Fibroblast of lung (primary cell): ENCODE measurements around the gene HIP1. TPM values are rescaled to one million over a fixed set of nuclear protein-coding genes. Genes with fewer than 3 reads are reported as not detected.

Experiments used
- DNase-seq, 2 donors: peaks; one replicate each; pipeline versions ENCODE4 v3.0.0 to v3.0.0-alpha.2; 2010; ENCODE audit warnings: low read depth in 2 of 2
- H2AFZ ChIP-seq: 2 replicates; pipeline ENCODE4 v1.5.1; 2012; ENCODE audit warnings: low read length, control low read depth, inconsistent platforms
- H3K27ac ChIP-seq: 2 replicates; pipeline ENCODE4 v1.5.1; 2011; ENCODE audit warnings: low read length, control low read depth; ENCODE audit not compliant: insufficient read depth
- H3K27me3 ChIP-seq: 2 replicates; pipeline ENCODE4 v1.5.1; 2011; ENCODE audit warnings: mild to moderate bottlenecking, low read length; ENCODE audit not compliant: control insufficient read depth, insufficient read depth
- H3K36me3 ChIP-seq: 2 replicates; pipeline ENCODE4 v1.5.1; 2011; ENCODE audit warnings: low read length; ENCODE audit not compliant: control insufficient read depth, insufficient read depth
- H3K4me1 ChIP-seq: 2 replicates; pipeline ENCODE4 v1.5.1; 2011; ENCODE audit warnings: low read length; ENCODE audit not compliant: control insufficient read depth, insufficient read depth; ENCODE audit errors: extremely low read depth
- H3K4me2 ChIP-seq: 2 replicates; pipeline ENCODE4 v1.5.1; 2011; ENCODE audit warnings: low read length, control low read depth; ENCODE audit not compliant: insufficient read depth; ENCODE audit errors: extremely low read depth
- H3K4me3 ChIP-seq, 4 experiments: fragments of 200-600 bp in 1 of 4; sonication (generic) in 1 of 4; replicated peaks in 1 of 4; 2 replicates each; pipeline ENCODE4 v1.5.1; 2011 to 2016; ENCODE audit warnings: low read length in 4 of 4, low read depth in 3 of 4, mild to moderate bottlenecking in 3 of 4, control low read depth in 2 of 4, inconsistent platforms in 1 of 4, mixed read lengths in 1 of 4; ENCODE audit not compliant: insufficient read depth in 1 of 4; ENCODE audit errors: control extremely low read depth in 1 of 4
- H3K79me2 ChIP-seq: 2 replicates; pipeline ENCODE4 v1.5.1; 2012; ENCODE audit warnings: mild to moderate bottlenecking, low read length, inconsistent platforms; ENCODE audit not compliant: control insufficient read depth, insufficient read depth
- H3K9ac ChIP-seq: 2 replicates; pipeline ENCODE4 v1.5.1; 2011; ENCODE audit warnings: mild to moderate bottlenecking, low read length, control low read depth; ENCODE audit not compliant: insufficient read depth
- H3K9me3 ChIP-seq: 2 replicates; pipeline ENCODE4 v1.5.1; 2012; ENCODE audit warnings: low read depth, low read length; ENCODE audit not compliant: control insufficient read depth, insufficient read depth
- H4K20me1 ChIP-seq: 2 replicates; pipeline ENCODE4 v1.5.1; 2011; ENCODE audit warnings: low read length; ENCODE audit not compliant: control insufficient read depth, insufficient read depth; ENCODE audit errors: extremely low read depth
- EZH2 ChIP-seq: IDR thresholded peaks from 2 replicates; pipeline ENCODE4 v1.5.1; 2012; ENCODE audit warnings: low read length, control low read depth, mild to moderate bottlenecking; ENCODE audit errors: missing control alignments
- polyA plus RNA-seq, 2 donors: library from polyadenylated mRNA; depleted of rRNA in 1 of 2; stranded (reverse) in 1 of 2; unstranded in 1 of 2; fragments of >200 nt; gene quantifications; 2 replicates each; pipeline ENCODE4 v1.2.1, GENCODE V29; 2011 to 2012; ENCODE audit warnings: missing spikeins in 1 of 2
- total RNA-seq: library from RNA; depleted of rRNA; stranded (reverse); fragments of >200 nt; gene quantifications from 2 replicates; pipeline ENCODE4 v1.2.1, GENCODE V29; 2014
- TF ChIP-seq, protein P1 (sequence below), 2 donors: IDR thresholded peaks in 1 of 2; conservative IDR thresholded peaks in 1 of 2; 1 replicate in 1 of 2; 2 replicates in 1 of 2; pipeline ENCODE4 v1.5.1; 2011 to 2012; ENCODE audit warnings: low read length in 2 of 2, control low read depth in 1 of 2, inconsistent platforms in 1 of 2, low read depth in 1 of 2, mild to moderate bottlenecking in 1 of 2

HIP1 gene
- total and polyA plus RNA-seq, 2 donors (not counting 1 experiment from before 2014, with no cell fraction given) = 27.2 to 31.3 TPM

DNA sequence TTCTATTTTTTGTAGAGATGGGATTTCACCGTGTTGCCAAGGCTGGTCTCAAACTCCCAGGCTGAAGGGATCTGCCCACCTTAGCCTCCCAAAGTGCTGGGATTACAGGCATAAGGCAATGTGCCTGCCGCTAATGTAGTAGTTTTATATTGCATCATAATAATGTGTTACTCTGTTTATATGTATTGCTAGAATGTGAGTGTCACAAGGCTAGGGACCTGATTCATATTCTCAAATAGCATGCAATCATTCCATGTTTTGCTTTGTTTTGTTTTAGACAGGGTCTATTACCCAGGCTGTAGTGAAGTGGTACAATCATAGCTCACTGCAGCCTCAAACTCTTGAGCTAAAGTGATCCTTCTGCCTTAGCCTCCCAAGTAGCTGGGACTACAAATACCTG lies 19.8 kb upstream of the HIP1 start:
- H3K4me2 ChIP-seq = no peak overlapping the region
- TF ChIP-seq, protein P1, sequence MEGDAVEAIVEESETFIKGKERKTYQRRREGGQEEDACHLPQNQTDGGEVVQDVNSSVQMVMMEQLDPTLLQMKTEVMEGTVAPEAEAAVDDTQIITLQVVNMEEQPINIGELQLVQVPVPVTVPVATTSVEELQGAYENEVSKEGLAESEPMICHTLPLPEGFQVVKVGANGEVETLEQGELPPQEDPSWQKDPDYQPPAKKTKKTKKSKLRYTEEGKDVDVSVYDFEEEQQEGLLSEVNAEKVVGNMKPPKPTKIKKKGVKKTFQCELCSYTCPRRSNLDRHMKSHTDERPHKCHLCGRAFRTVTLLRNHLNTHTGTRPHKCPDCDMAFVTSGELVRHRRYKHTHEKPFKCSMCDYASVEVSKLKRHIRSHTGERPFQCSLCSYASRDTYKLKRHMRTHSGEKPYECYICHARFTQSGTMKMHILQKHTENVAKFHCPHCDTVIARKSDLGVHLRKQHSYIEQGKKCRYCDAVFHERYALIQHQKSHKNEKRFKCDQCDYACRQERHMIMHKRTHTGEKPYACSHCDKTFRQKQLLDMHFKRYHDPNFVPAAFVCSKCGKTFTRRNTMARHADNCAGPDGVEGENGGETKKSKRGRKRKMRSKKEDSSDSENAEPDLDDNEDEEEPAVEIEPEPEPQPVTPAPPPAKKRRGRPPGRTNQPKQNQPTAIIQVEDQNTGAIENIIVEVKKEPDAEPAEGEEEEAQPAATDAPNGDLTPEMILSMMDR (conservative IDR thresholded peaks at IDR 0.05 in 1 of 2, IDR thresholded peaks at IDR 0.05 in 1 of 2; ENCODE audit: low read depth in 1 of 2, low read length in 2 of 2) = no peak
- no peak for TF ChIP-seq EZH2
- no peak overlapping the region for H3K27ac ChIP-seq
- no peaks in the 10 kb centered on the region for H3K27me3 ChIP-seq
- H3K9me3 ChIP-seq = no peaks in the 10 kb centered on the region
- no peak overlapping the region for H2AFZ ChIP-seq
- H3K4me3 ChIP-seq = no peak overlapping the region
- peak in 1 of 2 donors; percentile 31 for DNase-seq
- H3K4me1 ChIP-seq = no peaks in the 10 kb centered on the region
- no peaks in the 10 kb centered on the region for H3K79me2 ChIP-seq
- H3K9ac ChIP-seq = no peak overlapping the region
- no peaks in the 10 kb centered on the region for H3K36me3 ChIP-seq
- no peaks in the 10 kb centered on the region for H4K20me1 ChIP-seq

DNA sequence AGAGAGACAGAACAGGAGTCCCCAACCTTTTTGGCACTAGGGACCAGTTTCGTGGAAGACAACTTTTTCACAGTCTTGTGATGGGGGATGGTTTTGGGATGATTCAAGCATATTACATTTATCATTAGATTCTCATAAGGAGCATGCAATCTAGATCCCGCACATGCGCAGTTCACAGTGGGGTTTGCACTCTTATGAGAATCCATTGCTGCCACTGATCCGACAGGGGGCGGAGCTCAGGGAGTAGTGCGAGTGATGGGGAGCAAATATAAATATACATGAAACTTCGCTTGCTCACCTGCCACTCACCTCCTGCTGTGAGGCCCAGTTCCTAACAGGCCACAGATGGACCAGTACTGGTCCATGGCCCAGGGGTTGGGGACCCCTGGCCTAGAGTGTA lies 19.1 kb upstream of the HIP1 start:
- H4K20me1 ChIP-seq = no peaks in the 10 kb centered on the region
- no peak for TF ChIP-seq EZH2
- TF ChIP-seq, protein P1 (conservative IDR thresholded peaks at IDR 0.05 in 1 of 2, IDR thresholded peaks at IDR 0.05 in 1 of 2; ENCODE audit: low read depth in 1 of 2, low read length in 2 of 2) = no peak

DNA sequence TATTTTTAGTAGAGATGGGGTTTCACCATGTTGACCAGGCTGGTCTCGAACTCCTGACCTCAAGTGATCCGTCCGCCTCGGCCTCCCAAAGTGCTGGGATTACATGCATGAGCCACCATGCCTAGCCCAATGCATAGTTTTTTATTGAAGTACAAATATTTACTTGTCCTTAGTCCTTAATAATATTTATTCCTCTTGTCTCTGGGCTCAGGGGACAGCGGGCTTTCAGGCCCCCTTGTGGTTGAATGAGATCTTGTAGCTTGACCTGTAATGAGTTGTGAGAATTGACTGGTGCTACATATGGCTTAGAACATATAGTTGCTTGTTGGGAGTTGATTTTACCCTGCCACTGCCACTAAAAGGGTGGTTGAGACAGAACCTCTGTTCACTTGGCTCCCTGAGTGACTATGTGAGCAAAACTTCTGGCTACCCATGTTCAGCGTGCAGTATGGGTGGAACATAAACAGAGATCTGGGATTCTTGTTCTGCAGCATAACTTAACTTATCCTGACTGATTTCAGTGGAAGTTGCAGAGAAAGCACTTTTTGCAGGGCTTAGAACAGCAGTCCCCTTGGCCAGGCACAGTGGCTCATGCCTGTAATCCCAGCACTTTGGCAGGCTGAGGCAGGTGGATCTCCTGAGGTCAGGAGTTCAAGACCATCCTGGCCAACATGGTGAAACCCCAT lies 18.4 kb upstream of the HIP1 start:
- Histone ChIP-seq H3K36me3 (no peaks in the 10 kb centered on the region), H3K9me3 (no peaks in the 10 kb centered on the region), H2AFZ (no peak overlapping the region), H3K4me3 (no peak overlapping the region), H3K27ac (no peak overlapping the region), H4K20me1 (no peaks in the 10 kb centered on the region), H3K79me2 (no peaks in the 10 kb centered on the region), H3K4me2 (no peak overlapping the region), H3K4me1 (no peaks in the 10 kb centered on the region), H3K9ac (no peak overlapping the region), H3K27me3 (no peaks in the 10 kb centered on the region)
- TF ChIP-seq, protein P1 (conservative IDR thresholded peaks at IDR 0.05 in 1 of 2, IDR thresholded peaks at IDR 0.05 in 1 of 2; ENCODE audit: low read depth in 1 of 2, low read length in 2 of 2) = peak; percentile 38 to 61
- no peak for TF ChIP-seq EZH2
- peak; percentile 24 to 65 for DNase-seq

More for the DNA sequence above, 19.1 kb upstream of the HIP1 start:
- Histone ChIP-seq H3K4me1 (no peaks in the 10 kb centered on the region), H3K4me2 (no peak overlapping the region), H3K4me3 (no peak overlapping the region), H3K9ac (no peak overlapping the region), H3K27me3 (no peaks in the 10 kb centered on the region), H3K36me3 (no peaks in the 10 kb centered on the region), H2AFZ (no peak overlapping the region), H3K9me3 (no peaks in the 10 kb centered on the region), H3K79me2 (no peaks in the 10 kb centered on the region), H3K27ac (no peak overlapping the region)
- no peak for DNase-seq
